ENCODE measurements around the gene STK38.

DNA sequence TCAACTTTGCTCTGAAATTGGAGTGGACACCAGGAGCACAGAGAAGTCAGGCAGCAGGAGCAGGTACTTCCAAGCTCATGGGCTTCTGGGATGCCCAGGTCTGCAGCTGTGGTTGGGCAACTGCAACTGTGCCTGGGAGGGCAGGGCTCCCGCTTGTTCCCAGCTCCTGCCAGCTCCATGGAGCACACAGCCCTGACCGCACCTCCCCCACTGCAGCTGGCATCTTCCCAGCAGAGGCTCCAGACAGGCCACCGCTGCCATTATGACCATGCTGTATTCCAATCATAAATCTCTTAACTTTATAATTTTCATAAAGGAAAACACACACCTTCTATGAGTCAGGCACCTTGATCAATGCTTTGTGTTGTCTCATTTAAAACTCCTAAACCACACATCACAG, 36.9 kb downstream of the STK38 start:
- TF ChIP-seq, protein P1, sequence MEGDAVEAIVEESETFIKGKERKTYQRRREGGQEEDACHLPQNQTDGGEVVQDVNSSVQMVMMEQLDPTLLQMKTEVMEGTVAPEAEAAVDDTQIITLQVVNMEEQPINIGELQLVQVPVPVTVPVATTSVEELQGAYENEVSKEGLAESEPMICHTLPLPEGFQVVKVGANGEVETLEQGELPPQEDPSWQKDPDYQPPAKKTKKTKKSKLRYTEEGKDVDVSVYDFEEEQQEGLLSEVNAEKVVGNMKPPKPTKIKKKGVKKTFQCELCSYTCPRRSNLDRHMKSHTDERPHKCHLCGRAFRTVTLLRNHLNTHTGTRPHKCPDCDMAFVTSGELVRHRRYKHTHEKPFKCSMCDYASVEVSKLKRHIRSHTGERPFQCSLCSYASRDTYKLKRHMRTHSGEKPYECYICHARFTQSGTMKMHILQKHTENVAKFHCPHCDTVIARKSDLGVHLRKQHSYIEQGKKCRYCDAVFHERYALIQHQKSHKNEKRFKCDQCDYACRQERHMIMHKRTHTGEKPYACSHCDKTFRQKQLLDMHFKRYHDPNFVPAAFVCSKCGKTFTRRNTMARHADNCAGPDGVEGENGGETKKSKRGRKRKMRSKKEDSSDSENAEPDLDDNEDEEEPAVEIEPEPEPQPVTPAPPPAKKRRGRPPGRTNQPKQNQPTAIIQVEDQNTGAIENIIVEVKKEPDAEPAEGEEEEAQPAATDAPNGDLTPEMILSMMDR (conservative IDR thresholded peaks at IDR 0.05; ENCODE audit: low read depth, low read length) = no peak
- TF ChIP-seq EZH2 (IDR thresholded peaks at IDR 0.05; ENCODE audit: borderline replicate concordance, low read depth, low read length, poor library complexity, severe bottlenecking) = no peak

Measured in A673 (cell line).